Measurements from ENCODE around the gene SGCA.

The SGCA gene

GRCh38 chr17:50210240-50211225 is 44.7 kb downstream of the SGCA start:
- no peak for DNase-seq

- no peak for DNase-seq
These were observed 45.7 kb downstream of the SGCA start for GRCh38 chr17:50211249-50212120.

GRCh38 chr17:50212121-50212843 is 46.5 kb downstream of the SGCA start:
- no peak for DNase-seq

GRCh38 chr17:50213026-50214022 is 47.5 kb downstream of the SGCA start:
- no peak for DNase-seq

DNA sequence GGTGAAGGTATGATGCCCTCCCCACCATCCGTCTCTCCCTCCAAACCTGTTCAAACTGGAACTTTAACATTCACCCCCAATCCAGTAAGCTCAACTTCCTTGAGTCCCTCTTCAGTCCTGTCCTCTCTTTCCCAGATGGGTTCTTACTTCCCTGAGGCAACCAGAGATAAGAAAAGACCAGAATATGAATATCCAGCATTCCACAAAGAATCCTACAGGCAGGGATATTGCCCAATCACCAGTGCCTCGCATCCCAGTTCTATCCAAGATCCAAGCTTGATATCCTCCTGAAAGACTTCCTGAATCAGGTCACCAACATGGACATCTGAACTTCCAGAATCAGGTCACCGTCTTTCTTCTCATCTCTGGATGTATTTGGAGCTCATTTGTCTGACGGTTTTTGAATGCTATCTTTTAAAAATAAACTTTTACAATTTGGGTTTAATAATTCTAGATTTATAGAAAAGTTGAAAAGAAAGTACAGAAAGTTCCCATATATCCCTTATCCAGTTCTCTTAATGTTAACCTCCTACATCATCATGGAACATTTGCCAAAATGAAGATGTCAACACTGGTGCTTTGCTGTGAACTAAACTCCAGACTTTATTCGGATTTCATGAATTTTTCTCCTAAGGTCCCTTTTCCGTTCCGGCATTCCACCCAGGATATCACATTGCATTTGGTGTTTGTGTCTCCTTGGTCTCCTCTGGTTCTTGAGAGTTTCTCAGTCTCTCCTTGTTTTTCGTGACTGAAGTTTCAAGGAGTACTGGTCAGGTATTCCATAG is 49.4 kb downstream of the SGCA start:
- DNase-seq, result no peak

GRCh38 chr17:50217591-50217990 is 51.8 kb downstream of the SGCA start:
- DNase-seq, result no peak

- no peak for DNase-seq
These were observed 52.4 kb downstream of the SGCA start for GRCh38 chr17:50218071-50218759.

DNA sequence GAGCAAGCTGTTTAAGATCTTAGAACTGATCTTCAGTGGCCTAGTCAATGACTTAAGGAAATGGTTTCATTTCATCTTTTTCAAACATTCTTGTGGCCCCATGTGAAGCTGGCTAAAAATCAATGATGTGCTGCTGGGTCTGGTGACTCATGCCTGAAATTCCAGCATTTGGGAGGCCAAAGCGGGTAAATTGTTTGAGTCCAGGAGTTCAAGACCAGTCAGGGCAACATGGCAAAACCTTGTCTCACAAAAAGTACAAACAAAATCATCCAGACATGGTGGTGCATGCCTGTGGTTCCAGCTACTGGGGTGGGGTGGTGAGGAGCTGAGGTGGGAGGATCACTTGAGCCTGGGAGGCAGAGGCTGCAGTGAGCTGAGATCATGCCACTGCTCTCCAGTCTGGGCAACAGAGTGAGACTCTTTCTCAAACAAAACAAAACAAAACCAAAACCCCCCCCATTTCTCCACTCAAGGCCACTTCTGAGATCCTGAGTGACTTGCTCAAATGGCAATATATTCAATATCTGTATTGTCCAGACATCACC is 53.0 kb downstream of the SGCA start:
- no peak for DNase-seq

DNA sequence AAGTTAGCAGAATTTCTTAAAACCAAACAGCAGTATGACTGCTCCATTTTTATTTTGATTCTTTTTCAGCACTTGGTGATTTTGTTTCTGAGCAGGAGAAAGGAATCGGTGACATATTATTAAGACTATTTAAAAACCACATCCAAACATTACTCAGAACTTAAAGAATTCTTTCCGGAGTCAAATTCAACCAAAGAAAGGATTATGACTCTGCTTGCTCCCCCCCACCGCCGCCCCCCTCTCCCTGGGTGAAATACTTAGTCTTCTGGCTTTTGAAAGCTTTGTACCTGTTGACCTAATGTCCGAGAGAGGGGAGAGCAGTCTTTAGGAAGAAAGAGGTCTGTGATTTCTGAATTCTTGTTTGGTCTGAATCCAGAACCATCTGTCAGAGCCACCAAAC is 53.5 kb downstream of the SGCA start:
- no peak for DNase-seq

DNA sequence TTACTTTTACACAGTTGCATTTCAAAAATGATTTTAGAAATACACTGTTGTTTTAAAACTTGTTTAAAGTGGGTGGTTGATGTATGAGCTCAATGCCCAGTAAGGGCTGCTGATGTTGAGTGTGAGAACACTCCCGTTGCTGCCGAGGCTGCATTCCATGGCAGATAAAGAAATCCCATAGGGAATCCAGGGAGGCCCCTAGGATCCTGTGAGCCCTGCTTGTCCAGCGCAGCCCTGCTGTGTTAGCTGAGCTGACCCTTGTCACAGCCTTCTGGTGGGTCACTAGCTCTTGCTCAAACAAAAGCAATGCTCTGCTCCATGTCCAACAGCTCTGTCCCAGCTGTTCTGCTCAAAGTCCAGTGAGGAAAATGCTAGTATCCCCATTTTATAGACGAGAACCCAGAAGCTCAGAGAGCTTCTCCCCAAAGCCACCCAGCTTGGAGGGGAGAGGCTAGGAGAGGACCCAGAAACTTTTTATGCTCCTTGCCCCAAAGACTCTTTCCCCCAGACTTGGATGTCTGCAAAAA is 54.2 kb downstream of the SGCA start:
- DNase-seq, result no peak

DNA sequence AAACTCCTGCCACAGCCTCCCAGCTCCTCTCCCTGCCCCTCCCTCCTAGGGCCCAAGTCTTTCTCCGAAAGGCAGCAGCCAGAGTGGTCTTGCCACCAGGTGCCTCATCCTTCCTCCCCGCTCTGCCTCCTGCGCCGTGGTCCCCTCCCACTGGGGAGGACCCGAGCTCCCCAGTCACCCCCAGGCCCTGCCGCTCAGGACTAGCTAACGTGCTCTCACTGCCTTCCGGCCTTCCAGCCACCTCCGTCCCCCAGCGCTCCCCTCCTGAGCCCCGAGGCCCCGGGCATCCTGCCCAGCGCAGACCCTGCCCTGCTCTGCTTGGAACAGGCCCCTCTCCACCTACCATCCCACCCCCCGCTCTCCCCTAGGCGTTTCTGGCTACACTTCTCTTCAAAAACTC is 55.0 kb downstream of the SGCA start:
- DNase-seq, result no peak

DNA sequence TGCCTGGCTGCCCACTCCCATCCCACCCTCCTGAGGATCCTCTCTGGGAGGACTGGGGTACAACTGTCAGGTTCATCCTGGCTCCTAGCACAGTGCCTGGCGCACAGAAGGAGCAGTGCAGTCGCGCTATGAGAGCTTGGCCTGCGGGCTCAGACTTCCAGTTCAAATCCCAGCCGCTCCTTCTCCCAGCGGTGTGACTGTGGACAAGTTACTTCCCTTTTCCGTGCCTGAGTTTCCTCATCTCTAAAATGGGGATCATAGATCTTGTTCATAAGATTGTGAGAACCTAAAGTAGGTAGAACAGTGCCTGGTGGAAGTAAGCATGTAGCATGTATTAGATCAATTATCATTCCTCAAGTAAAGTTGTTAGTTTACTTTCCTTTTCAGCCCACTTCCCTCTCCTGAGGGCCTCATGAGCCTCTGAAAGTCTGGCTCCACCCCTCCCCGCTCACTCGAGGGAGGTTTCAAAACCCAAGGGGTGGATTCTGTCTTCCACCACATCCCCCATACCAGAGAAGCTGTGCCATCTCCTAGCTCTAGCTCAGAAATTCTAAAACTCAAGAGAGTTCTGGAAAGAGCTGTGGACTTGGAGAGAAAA is 55.6 kb downstream of the SGCA start:
- no peak for DNase-seq

DNA sequence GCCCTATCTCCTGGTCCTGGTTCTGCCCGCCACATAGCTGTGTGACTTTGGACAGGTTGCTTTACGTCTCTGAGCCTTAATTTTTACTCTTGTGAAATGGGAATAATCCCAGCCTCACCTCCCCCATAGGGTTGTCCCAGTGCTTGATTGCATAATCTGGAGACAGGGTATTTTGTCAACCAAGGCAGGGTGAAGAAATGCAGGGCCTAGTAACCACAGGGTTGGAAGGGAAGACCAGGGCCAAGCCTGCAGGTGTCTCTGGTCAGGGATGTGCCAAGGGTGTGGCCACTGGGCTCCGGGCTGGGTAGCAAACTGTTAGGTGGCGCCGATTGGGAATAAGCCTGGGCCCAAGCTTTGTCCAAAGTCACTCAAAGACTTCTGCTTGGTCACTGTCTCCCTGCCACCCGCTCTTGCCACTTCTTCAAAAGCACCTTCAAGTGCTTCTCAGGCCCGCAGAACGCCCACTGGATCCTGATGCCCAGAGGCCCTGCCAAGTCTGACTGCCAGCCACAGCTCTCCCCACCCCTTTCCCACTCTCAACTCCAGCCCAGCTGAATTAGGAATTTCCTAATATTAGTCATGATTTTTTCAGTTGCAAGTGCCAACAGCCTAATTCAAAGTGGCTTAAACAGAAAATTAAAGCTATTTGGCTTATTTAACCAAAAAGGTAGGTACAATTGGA is 56.2 kb downstream of the SGCA start:
- no peak for DNase-seq

GRCh38 chr17:50222922-50223321 is 57.1 kb downstream of the SGCA start:
- no peak for DNase-seq
